Measurements from ENCODE around the gene IGSF21.

DNA sequence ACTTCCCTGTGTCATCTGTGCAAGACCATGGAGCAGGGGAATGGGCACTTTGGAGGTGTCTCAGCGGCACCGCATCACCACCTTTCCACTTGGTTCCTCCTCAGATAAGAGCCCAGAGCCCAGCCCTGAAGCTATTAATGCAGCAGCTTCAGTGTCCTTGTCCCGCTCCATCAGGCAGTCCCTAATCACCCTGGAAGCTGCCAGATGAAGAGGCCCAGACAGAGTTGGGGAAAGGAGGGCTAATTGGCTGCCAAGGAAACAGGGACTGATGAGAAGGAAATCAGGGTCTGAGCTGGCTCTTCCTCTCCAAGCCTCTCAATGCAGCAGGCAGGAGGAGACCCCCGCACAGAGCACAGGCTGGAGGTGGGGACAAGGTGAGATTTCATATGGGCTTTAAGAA is 290.0 kb downstream of the IGSF21 start:
- TF ChIP-seq CTCF (IDR thresholded peaks at IDR 0.05) (no peak), HDAC2 (IDR thresholded peaks at IDR 0.05) (no peak), NR3C1 (IDR thresholded peaks at IDR 0.05) (no peak), CEBPB (IDR thresholded peaks at IDR 0.05) (no peak), SREBF2 (IDR thresholded peaks at IDR 0.05) (no peak), FOSB (CRISPR knock-in tag; IDR thresholded peaks at IDR 0.05) (no peak)
- TF ChIP-seq, protein P1, sequence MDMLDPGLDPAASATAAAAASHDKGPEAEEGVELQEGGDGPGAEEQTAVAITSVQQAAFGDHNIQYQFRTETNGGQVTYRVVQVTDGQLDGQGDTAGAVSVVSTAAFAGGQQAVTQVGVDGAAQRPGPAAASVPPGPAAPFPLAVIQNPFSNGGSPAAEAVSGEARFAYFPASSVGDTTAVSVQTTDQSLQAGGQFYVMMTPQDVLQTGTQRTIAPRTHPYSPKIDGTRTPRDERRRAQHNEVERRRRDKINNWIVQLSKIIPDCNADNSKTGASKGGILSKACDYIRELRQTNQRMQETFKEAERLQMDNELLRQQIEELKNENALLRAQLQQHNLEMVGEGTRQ (IDR thresholded peaks at IDR 0.05), result no peak
